Jurkat, Clone E6-1 (cell line): Measurements from ENCODE around the gene PPP3CB. TPM values are rescaled to one million over a fixed set of nuclear protein-coding genes. Genes with fewer than 3 reads are reported as not detected.

Experiments used
- DNase-seq: peaks from one replicate; pipeline ENCODE4 v3.0.0-alpha.2; 2011; ENCODE audit warnings: low read depth, low spot score
- H3K4me3 ChIP-seq: 2 replicates; pipeline ENCODE4 v1.5.1; 2011; ENCODE audit warnings: mild to moderate bottlenecking, low read length, control low read depth, moderate library complexity
- polyA plus RNA-seq: library from polyadenylated mRNA; unstranded; fragments of >200 nt; gene quantifications from one replicate; pipeline ENCODE4 v1.2.1, GENCODE V29; 2012; ENCODE audit warnings: missing spikeins; ENCODE audit not compliant: insufficient read length, insufficient read depth

The PPP3CB gene
- polyA plus RNA-seq = 45.6 TPM

GRCh38 chr10:73495884-73496674 is at the start of gene PPP3CB:
PPP3CB (minus strand) TSS chr10:73496024; CDS start chr10:73495889, 135 bp downstream.
- peak within 1 kb of the TSS; percentile 85 for H3K4me3 ChIP-seq
- DNase-seq = peak; percentile 95

- H3K4me3 ChIP-seq = no peak overlapping the region
- DNase-seq = no peak
These were observed 49.5 kb upstream of the PPP3CB start for GRCh38 chr10:73545357-73545756.

DNA sequence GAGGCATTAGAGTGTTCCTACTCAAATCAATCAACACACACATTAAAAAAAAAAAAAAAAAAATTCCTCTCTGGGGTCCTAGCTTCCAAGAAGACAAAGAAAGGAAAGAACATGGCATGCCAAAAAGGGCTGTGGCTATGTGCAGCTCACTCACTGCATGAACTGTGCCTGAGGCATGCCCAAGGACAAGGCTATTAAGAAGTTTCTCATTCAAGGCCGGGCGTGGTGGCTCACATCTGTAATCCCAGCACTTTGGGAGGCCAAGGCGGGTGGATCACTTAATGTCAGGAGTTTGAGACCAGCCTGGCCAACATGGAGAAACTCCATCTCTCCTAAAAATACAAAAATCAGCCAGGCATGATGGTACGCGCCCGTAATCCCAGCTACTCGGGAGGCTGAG is 41.9 kb upstream of the PPP3CB start:
- no peak for DNase-seq
- no peak overlapping the region for H3K4me3 ChIP-seq

DNA sequence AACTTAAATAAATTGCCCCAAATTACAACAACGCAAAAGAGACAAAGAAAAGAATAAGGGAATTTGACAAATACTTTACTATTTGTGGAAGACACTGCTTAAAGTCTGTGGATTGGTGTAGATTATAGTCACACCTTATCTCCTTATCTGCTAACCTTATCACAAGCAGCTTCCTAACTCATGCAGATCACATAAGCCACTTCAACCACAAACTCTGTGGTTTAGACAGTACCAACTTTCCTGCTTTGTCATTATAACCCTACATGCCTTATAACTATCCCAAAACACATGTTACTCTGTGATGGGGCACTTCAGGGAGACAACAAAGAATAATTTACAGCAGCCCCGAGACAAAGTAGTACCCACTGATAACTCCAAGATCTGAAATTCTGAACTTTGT is 41.5 kb upstream of the PPP3CB start:
- DNase-seq = peak; percentile 91
- no peak overlapping the region for H3K4me3 ChIP-seq

- H3K4me3 ChIP-seq = no peak overlapping the region
- DNase-seq = no peak
These were observed 39.0 kb upstream of the PPP3CB start for GRCh38 chr10:73534857-73535256.

DNA sequence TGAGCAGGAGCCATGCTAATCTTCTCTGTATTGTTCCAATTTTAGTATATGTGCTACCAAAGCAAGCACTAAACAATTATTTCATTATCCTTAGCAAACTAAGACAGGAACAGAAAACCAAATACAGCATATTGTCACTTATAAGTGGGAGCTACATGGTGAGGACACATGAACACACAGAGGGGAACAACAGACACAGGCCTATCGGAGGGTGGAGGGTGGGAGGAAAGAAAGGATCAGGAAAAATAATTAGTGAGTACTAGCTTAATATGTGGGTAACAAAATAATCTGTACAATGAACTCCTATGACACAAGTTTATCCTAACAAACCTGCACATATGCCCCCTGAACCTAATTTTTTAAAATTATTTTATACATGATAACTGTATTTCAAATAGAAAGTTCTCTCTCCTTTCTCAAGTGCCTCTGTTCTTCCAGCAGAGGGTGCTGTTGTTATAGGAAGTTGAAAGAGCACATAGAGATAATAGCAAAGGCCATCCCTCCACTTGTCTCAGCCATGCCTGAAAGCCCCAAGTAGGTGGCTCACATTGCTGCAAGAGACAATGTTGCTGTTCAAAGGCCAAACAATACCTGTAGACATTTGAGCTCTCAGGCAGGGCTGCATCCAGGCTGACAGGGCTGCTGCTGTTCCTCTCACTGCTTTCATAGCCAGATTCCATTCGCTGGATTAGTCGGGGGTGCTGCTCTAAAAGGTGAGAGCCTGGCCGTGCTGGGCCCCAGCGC is 33.4 kb upstream of the PPP3CB start:
- DNase-seq = peak; percentile 75
- no peak overlapping the region for H3K4me3 ChIP-seq

- no peak overlapping the region for H3K4me3 ChIP-seq
- no peak for DNase-seq
These were observed 26.4 kb upstream of the PPP3CB start for GRCh38 chr10:73522263-73522662.

DNA sequence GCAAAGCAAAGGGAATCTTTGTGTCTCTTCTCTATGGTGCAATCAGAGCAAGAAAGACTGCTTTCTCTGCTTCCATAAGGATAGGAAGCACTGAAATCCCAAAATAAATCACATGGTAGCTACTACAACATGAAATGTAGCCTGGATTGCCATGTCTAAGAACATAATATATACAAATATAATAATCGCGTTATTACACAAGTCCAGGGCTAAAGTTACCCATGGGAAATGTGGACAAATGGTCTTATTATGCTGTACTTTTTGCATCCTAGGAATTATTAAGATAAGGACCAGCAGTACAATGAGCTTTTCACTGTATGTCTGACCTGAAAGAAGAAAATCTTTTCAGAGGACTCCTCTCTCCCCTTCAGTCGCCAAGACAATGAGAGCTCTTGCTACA is 23.5 kb upstream of the PPP3CB start:
- no peak overlapping the region for H3K4me3 ChIP-seq
- DNase-seq = no peak

DNA sequence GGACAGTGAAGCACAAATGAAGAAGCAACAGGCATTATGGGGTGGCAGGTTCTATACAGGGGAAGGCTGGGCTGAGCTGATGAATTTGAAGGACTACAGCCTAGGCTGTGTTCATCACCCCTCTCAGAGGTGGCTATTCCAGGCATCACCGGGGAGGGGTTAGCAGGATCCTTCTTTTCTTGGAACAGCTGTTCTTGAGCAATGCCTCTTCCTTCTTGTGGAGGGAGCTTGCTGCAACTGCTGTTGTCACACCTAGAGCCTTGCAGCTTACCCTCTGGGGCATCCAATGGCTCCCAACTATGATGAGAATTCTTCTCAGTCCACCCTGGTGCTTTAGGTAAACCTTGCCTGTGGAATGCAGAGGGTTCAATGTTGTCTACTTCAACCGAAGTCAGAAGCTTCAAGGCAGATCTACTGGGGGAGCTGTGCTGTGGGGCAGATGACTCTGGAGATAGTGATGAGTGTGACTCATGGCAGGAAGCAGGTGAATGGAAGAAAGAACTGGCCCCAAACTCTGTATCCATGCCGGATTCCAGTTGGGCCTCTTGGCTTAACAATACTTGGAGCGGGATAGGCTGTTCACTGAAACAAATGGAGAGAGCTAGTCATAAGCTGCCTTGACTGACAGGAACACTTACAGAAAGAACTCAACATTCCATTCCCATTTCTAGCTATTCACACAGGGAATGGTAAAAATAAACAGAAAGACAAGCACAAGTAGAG is 21.5 kb upstream of the PPP3CB start:
- no peak for DNase-seq
- no peak overlapping the region for H3K4me3 ChIP-seq

GRCh38 chr10:73512207-73512743 is 16.5 kb upstream of the PPP3CB start:
- DNase-seq = no peak
- H3K4me3 ChIP-seq = no peak overlapping the region

- peak; percentile 50 for DNase-seq
- H3K4me3 ChIP-seq = no peak overlapping the region
These were observed 13.9 kb upstream of the PPP3CB start for GRCh38 chr10:73509695-73510094.

DNA sequence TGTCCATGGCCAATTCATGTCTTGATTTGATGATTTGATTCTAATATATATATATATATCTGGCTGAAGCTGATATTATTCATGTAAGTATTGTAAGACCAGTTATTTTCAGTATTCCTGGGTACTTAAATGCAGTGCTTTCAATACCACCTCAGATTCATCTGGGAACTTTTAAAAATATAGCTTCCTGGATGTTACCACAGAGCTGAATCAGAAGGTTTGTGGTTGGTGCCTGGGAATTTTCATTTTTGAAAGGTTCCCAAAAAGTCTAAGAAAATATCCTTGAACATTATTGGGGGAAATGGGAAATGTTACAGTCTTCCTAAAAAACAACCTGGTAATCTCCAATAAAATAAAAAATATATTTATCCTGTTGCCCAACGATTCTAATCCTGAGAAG is 10.7 kb upstream of the PPP3CB start:
- no peak overlapping the region for H3K4me3 ChIP-seq
- no peak for DNase-seq

- DNase-seq = no peak
- no peak overlapping the region for H3K4me3 ChIP-seq
These were observed 10.2 kb upstream of the PPP3CB start for GRCh38 chr10:73506074-73506473.

DNA sequence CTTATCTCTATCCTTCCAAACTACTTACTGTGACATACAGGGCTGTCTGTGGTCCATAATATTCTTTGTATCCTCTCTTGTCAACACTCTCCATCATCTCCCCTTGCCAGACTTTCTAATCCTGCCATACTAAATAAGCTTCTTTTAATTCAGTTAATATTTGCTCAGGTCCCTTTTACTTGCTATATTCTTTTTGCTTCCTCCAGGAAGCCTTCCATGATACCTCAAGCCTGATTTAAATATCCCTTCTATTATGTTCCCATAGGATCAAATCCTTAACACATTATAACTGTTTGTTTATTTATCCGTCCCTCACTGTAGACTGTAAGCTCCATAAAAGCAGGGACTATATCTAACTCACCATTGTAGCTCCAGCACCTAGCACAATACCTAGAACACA is 7.2 kb upstream of the PPP3CB start:
- DNase-seq = no peak
- H3K4me3 ChIP-seq = no peak overlapping the region

DNA sequence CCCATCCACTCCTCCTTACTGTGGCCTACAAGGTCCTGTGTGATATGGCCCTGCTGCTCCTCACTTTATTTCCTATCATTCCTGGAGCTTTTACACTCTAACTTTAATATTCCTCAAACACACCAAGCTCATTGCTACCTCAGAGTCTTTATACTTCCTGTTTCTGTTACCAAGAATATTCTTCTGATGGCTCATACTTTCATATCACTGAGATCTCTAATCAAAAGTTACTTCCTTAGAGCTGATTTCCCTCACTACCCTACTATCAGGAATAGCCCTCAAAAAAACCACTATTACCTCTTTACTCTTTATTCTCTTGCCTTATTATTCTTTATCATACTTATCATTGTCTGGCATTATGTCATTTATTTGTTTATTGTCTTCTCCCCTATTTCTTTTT is 5.8 kb upstream of the PPP3CB start:
- DNase-seq = no peak
- H3K4me3 ChIP-seq = no peak overlapping the region

DNA sequence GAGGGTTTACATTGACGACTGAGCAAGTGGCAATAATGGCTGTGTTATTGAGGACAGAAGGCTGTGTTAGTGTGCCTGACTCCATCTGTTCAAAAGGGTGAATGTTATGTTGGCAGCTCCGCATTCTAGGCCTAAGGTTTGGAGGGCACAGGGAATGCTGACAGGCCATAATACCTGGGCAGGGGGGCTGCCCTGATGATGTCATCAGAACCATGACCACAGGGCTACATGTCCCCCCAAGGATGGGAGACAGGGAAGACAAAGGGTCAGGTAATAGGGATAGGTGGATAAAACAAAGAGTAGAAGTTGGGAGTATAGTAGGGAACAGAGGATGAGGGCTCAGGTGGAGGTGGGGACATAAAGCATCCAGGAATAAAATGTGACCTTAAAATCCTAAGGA is 1.8 kb upstream of the PPP3CB start:
- DNase-seq = no peak
- H3K4me3 ChIP-seq = no peak overlapping the region

DNA sequence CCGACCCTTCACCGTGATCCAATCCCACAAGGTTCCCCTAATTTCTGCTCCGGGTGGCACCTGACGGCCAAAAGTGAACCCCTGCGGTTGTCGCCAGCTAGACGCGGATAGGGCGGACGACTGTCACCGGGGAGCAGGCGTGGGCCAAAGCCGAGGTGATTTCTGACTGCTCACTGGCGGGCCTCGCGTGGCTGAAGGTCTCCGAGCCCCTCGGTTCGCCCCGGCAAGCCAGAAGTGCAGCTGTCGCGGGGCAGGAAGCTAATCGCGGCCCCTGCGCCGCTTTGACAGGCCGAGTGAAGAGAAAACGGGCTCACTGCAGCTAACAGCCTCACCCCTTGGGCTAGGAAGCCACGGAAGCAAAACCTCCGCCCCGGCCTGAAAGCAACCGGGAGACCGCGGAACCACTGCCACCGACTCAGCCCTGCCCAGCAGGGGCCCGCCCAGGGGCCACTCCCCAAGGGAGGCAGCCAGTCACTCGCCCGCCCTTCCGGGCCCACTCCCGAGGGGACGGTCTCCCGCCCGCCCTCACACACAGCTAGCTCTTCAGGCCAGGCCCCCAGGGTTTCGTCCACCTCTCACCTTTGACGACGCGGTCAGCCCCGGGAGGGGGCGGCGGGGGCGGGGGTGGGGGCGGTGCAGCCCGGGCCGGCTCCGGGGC is 469 bp downstream of the PPP3CB start:
- H3K4me3 ChIP-seq = peak overlapping the region; percentile 85
- DNase-seq = peak; percentile 82

GRCh38 chr10:73494877-73495225 is 973 bp downstream of the PPP3CB start:
- peak overlapping the region; percentile 85 for H3K4me3 ChIP-seq
- DNase-seq = no peak

GRCh38 chr10:73494213-73494612 is 1.6 kb downstream of the PPP3CB start:
- DNase-seq = no peak
- no peak overlapping the region; the same call in 1 of the 2 replicates for H3K4me3 ChIP-seq
